IMR-90 (cell line): Measurements from ENCODE around the gene CDC42EP5. TPM values are rescaled to one million over a fixed set of nuclear protein-coding genes. Genes with fewer than 3 reads are reported as not detected.

Source experiments
- ATAC-seq: fragments of 200-7000 bp; cut with Tn5 transposase; 2 replicates; pipeline ENCODE4 v1.9.1; 2020; ENCODE audit warnings: low read depth, mild to moderate bottlenecking, moderate library complexity
- BruUV-seq: library from RNA; stranded (reverse); fragments of 400-500 nt; replicated peaks from 2 replicates; lab custom pipeline; 2021; lab: Mats Ljungman, UMichigan
- CTCF ChIA-PET: fragments of 300-600 bp; formaldehyde crosslinking; extraction: SDS; loops from one replicate; lab custom pipeline; 2021; ENCODE audit warnings: antibody characterized with exemption; lab: Yijun Ruan, JAX
- POLR2A ChIA-PET: fragments of 300-600 bp; sonication (Branson Sonifier 250); formaldehyde crosslinking; loops from one replicate; lab custom pipeline; 2022; ENCODE audit warnings: antibody characterized with exemption; ENCODE audit not compliant: unreplicated experiment; lab: Charles Lee
- DNase-seq: peaks from one replicate; pipeline ENCODE4 v3.0.0; 2013
- H2AFZ ChIP-seq: replicated peaks from 2 replicates; pipeline ENCODE3; 2013; ENCODE audit warnings: low read length, mild to moderate bottlenecking; ENCODE audit not compliant: poor library complexity
- H2AK5ac ChIP-seq: 2 replicates; pipeline ENCODE4 v1.6.1; 2013; ENCODE audit warnings: low read depth, low read length, inconsistent platforms
- H2AK9ac ChIP-seq: replicated peaks from 2 replicates; pipeline ENCODE3; 2013; ENCODE audit warnings: mild to moderate bottlenecking, low read depth, low read length, moderate library complexity; ENCODE audit not compliant: poor library complexity
- H2BK120ac ChIP-seq: 2 replicates; pipeline ENCODE4 v1.6.1; 2013; ENCODE audit warnings: low read depth, low read length, inconsistent platforms
- H2BK15ac ChIP-seq: 3 replicates; pipeline ENCODE4 v1.6.1; 2013; ENCODE audit warnings: low read depth, low read length, inconsistent platforms
- H2BK20ac ChIP-seq: 2 replicates; pipeline ENCODE4 v1.6.1; 2013; ENCODE audit warnings: low read depth, mild to moderate bottlenecking, inconsistent platforms, low read length, moderate library complexity
- H2BK5ac ChIP-seq: 2 replicates; pipeline ENCODE4 v1.6.1; 2013; ENCODE audit warnings: mild to moderate bottlenecking, low read depth, low read length, inconsistent platforms; ENCODE audit not compliant: poor library complexity, severe bottlenecking
- H3K14ac ChIP-seq: replicated peaks from 2 replicates; pipeline ENCODE4 v1.6.1; 2013; ENCODE audit warnings: low read depth, low read length, inconsistent platforms
- H3K18ac ChIP-seq: 2 replicates; pipeline ENCODE4 v1.6.1; 2013; ENCODE audit warnings: low read depth, low read length, control low read depth
- H3K23ac ChIP-seq: 2 replicates; pipeline ENCODE4 v1.6.1; 2013; ENCODE audit warnings: low read depth, low read length, inconsistent platforms
- H3K27ac ChIP-seq: 2 replicates; pipeline ENCODE4 v1.5.1; 2013; ENCODE audit warnings: mild to moderate bottlenecking, control low read depth, low read length; ENCODE audit not compliant: insufficient read depth
- H3K27me3 ChIP-seq: 2 replicates; pipeline ENCODE4 v1.6.1; 2013; ENCODE audit warnings: low read length; ENCODE audit not compliant: control insufficient read depth, insufficient read depth
- H3K36me3 ChIP-seq: 2 replicates; pipeline ENCODE4 v1.6.1; 2013; ENCODE audit warnings: low read length, mixed read lengths; ENCODE audit not compliant: control insufficient read depth, insufficient read depth
- H3K4ac ChIP-seq: 2 replicates; pipeline ENCODE4 v1.6.1; 2013; ENCODE audit warnings: low read depth, low read length, inconsistent platforms
- H3K4me1 ChIP-seq: 2 replicates; pipeline ENCODE4 v1.6.1; 2013; ENCODE audit warnings: low read length, mixed read lengths; ENCODE audit not compliant: control insufficient read depth, insufficient read depth
- H3K4me2 ChIP-seq: 2 replicates; pipeline ENCODE4 v1.6.1; 2013; ENCODE audit warnings: low read depth, mild to moderate bottlenecking, control low read depth, low read length, moderate library complexity
- H3K4me3 ChIP-seq: 2 replicates; pipeline ENCODE4 v1.5.1; 2013; ENCODE audit warnings: low read depth, mild to moderate bottlenecking, control low read depth, low read length, moderate library complexity; ENCODE audit not compliant: insufficient read depth
- H3K56ac ChIP-seq: 2 replicates; pipeline ENCODE4 v1.6.1; 2013; ENCODE audit warnings: low read length, inconsistent platforms; ENCODE audit not compliant: insufficient read depth; ENCODE audit errors: extremely low read depth
- H3K79me1 ChIP-seq, 2 experiments: 2 replicates each; pipeline ENCODE4 v1.6.1; 2013; ENCODE audit warnings: low read length in 2 of 2, inconsistent platforms in 1 of 2, low read depth in 1 of 2
- H3K9ac ChIP-seq: 2 replicates; pipeline ENCODE4 v1.6.1; 2013; ENCODE audit warnings: low read depth, low read length, control low read depth
- H3K9me1 ChIP-seq: 2 replicates; pipeline ENCODE4 v1.6.1; 2013; ENCODE audit warnings: low read length, inconsistent platforms; ENCODE audit not compliant: insufficient read depth
- H3K9me3 ChIP-seq: 2 replicates; pipeline ENCODE4 v1.6.1; 2013; ENCODE audit warnings: low read length; ENCODE audit not compliant: control insufficient read depth, insufficient read depth
- H4K20me1 ChIP-seq: 2 replicates; pipeline ENCODE4 v1.6.1; 2013; ENCODE audit warnings: low read length, inconsistent platforms; ENCODE audit not compliant: insufficient read depth
- H4K5ac ChIP-seq: 2 replicates; pipeline ENCODE4 v1.6.1; 2013; ENCODE audit warnings: mild to moderate bottlenecking, low read depth, low read length, control low read depth
- H4K8ac ChIP-seq, 2 experiments: 2 replicates each; pipeline ENCODE4 v1.6.1; 2013; ENCODE audit warnings: low read depth in 2 of 2, low read length in 2 of 2, control low read depth in 1 of 2, inconsistent platforms in 1 of 2
- H4K91ac ChIP-seq: 2 replicates; pipeline ENCODE4 v1.6.1; 2013; ENCODE audit warnings: low read depth, low read length, inconsistent platforms; ENCODE audit not compliant: insufficient read depth
- CEBPB ChIP-seq: IDR thresholded peaks from 2 replicates; pipeline ENCODE4 v1.6.1; 2012; ENCODE audit warnings: low read depth, low read length, improper control_type of control experiment
- FOS ChIP-seq: fragments of 150-350 bp; IDR thresholded peaks from 2 replicates; pipeline ENCODE4 v1.6.1; 2016; ENCODE audit warnings: low read depth, low read length
- MAFK ChIP-seq: IDR thresholded peaks from 2 replicates; pipeline ENCODE4 v1.6.1; 2012; ENCODE audit warnings: low read depth, low read length, improper control_type of control experiment
- MAZ ChIP-seq: IDR thresholded peaks from 2 replicates; pipeline ENCODE4 v1.6.1; 2012; ENCODE audit warnings: low read depth, mild to moderate bottlenecking, low read length, improper control_type of control experiment, moderate library complexity, borderline replicate concordance
- NFE2L2 ChIP-seq: fragments of 150-350 bp; IDR thresholded peaks from 2 replicates; pipeline ENCODE4 v1.6.1; 2016; ENCODE audit warnings: low read depth, mild to moderate bottlenecking, low read length
- RCOR1 ChIP-seq: IDR thresholded peaks from 2 replicates; pipeline ENCODE4 v1.6.1; 2012; ENCODE audit warnings: mild to moderate bottlenecking, low read length, improper control_type of control experiment; ENCODE audit not compliant: insufficient replicate concordance
- RFX5 ChIP-seq: IDR thresholded peaks from 2 replicates; pipeline ENCODE4 v1.8.0; 2012; ENCODE audit warnings: low read depth, mild to moderate bottlenecking, low read length, moderate library complexity
- WGBS, 2 experiments: methylation state at CpG; one replicate each; pipeline versions ENCODE4 v1.1.5 to v1.1.7; 2013; ENCODE audit warnings: missing lambda C conversion rate in 2 of 2; ENCODE audit not compliant: insufficient read length in 1 of 2; ENCODE audit errors: extremely low coverage in 2 of 2; 5-methylcytosine and 5-hydroxymethylcytosine counted together
- dilution Hi-C: fragments of 300-500 bp; cut with HindIII; formaldehyde crosslinking; loops from one replicate; pipeline ENCODE4 v1.14.3; 2018; ENCODE audit warnings: low sequenced_read_pairs; ENCODE audit not compliant: unreplicated experiment
- in situ Hi-C: fragments of 300-500 bp; cut with MboI; formaldehyde crosslinking; loops from 3 replicates; pipeline ENCODE4 v1.14.3; 2019; ENCODE audit warnings: low sequenced_read_pairs, inconsistent platforms, mixed read lengths
- intact Hi-C: fragments of 100-400 bp; cut with micrococcal nuclease; formaldehyde crosslinking; loops from 2 replicates; pipeline ENCODE4 v1.10.0; 2022
- polyA plus RNA-seq, 3 experiments: library from polyadenylated mRNA; depleted of rRNA; stranded (reverse); fragments of >200 nt; gene quantifications; 2 replicates each; pipeline ENCODE4 v1.2.3, GENCODE V29; 2012; ENCODE audit warnings: low replicate concordance in 1 of 3
- total RNA-seq: library from RNA; depleted of rRNA; stranded (reverse); fragments of >200 nt; gene quantifications from 2 replicates; pipeline ENCODE4 v1.2.3, GENCODE V29; 2012
- TF ChIP-seq, protein P1 (sequence below): fragments of 150-350 bp; IDR thresholded peaks from 2 replicates; pipeline ENCODE4 v1.6.1; 2017; ENCODE audit warnings: mild to moderate bottlenecking, antibody characterized with exemption, low read length, low read depth

CDC42EP5 gene
- total and polyA plus RNA-seq, 2 of the 4 experiments (the other 2 are of a cell fraction), result 7.2 to 25.3 TPM

DNA sequence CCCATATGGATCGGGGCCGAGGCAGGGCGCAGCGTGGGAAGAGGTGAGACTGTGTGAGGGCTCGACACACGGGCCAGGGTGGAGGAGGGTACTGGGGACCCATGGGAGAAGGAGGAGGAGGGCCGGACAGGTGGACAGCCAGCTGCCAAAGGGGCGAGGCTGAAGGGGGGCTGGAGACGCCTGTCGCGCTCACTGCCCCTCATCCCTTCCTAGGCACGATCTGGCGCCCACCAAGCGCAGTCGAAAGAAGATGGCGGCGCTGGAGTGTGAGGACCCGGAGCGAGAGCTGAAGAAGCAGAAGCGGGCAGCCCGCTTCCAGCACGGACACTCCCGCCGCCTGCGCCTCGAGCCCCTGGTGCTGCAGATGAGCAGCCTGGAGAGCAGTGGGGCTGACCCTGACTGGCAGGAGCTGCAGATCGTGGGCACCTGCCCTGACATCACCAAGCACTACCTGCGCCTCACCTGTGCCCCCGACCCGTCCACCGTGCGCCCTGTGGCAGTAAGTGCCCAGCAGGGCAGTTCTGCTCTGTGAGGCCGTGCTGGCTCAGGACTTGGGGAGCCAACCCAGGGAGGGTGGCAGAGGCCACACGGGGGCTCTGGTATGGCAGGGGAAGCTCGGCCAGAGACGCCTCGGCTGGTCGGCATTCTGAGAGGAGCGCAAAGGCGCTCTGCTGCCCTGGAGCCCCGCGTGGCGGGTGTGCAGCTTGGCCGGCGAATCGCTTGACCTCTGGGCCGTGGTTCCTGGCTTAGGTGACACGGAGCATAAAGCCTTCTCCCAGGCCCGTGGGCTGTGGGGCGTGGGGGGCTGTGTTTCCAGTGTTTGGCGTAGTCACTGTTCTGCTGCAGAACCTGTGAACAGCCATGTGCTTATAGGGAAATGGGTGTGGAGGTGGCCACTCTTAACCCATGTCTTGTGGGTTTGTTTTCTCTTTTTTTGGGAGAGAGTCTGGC lies 16.4 kb downstream of the CDC42EP5 start (continued):
- TF ChIP-seq FOS (no peak), CEBPB (no peak)

DNA sequence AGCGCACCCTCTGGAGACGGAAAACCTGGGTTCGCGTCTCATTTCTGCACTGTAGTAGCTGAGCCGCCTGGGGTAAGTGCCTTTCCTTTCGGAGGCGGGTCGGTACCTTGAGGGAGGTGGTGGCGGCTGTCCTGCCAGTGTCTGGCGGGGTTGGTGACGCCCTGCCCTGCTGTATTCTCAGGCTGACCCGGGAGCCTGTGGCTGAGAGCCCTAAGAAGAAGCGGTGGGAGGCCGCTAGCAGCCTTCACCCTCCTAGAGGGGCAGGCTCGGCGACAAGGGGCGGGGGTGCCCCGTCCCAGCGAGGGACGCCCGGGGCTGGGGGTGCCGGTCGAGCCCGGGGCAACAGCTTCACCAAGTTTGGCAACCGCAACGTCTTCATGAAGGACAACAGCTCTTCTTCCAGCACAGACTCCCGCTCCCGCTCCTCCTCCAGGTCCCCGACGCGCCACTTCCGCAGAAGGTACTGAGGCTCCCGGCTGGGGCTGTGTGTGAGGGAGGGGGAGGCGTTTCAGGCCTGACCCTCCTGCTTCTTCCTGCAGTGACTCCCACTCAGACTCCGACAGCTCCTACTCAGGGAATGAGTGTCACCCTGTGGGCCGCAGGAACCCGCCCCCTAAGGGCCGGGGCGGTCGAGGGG lies 17.2 kb downstream of the CDC42EP5 start:
- Histone ChIP-seq H3K18ac (no peak overlapping the region), H3K14ac (no peak overlapping the region), H2AFZ (no peak overlapping the region), H2BK20ac (no peak overlapping the region), H4K20me1 (peaks cover 81% of the 10 kb centered on the region), H3K4me1 (peaks cover 4% of the 10 kb centered on the region), H3K56ac (no peak overlapping the region), H3K27me3 (no peaks in the 10 kb centered on the region), H3K9me1 (peaks cover 11% of the 10 kb centered on the region; the same call in 1 of the 2 replicates), H2BK120ac (no peak overlapping the region), H2AK9ac (peak overlapping the region; percentile 65), H4K8ac (no peak overlapping the region), H3K9ac (no peak overlapping the region), H3K4me3 (no peak overlapping the region), H4K5ac (no peak overlapping the region), H3K9me3 (no peaks in the 10 kb centered on the region), H3K27ac (no peak overlapping the region), H2BK15ac (no peak overlapping the region), H3K4me2 (no peak overlapping the region), H4K91ac (no peak overlapping the region), H2BK5ac (no peak overlapping the region), H3K23ac (no peak overlapping the region), H2AK5ac (no peak overlapping the region), H3K36me3 (peaks cover 95% of the 10 kb centered on the region), H3K79me1 (peaks cover 22 to 71% of the 10 kb centered on the region in 2 experiments), H3K4ac (no peak overlapping the region)
- ChIA-PET POLR2A (no interaction called here), CTCF (no interaction called here)
- BruUV-seq, result no TSS peak
- TF ChIP-seq RFX5, result no peak
- TF ChIP-seq NFE2L2, result no peak
- TF ChIP-seq, protein P1, sequence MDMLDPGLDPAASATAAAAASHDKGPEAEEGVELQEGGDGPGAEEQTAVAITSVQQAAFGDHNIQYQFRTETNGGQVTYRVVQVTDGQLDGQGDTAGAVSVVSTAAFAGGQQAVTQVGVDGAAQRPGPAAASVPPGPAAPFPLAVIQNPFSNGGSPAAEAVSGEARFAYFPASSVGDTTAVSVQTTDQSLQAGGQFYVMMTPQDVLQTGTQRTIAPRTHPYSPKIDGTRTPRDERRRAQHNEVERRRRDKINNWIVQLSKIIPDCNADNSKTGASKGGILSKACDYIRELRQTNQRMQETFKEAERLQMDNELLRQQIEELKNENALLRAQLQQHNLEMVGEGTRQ, result no peak
- no peak for TF ChIP-seq MAFK
- no peak for TF ChIP-seq MAZ
- no peak for TF ChIP-seq RCOR1
- in situ Hi-C loops, result loop anchor here (10.0 to 25.0 kb wide), 6 partner anchors 251 to 1681 kb away; partner anchors contain the start of genes NAT14, NDUFA3, OSCAR and PRPF31
- intact Hi-C loops, result no loop called here
- DNase-seq, result no peak
- ATAC-seq, result no peak
- 96% methylated on average over 4 of the region's 40 CpGs; no CpG with 5 or more reads in 1 of the 2 experiments for WGBS, 2 experiments
- dilution Hi-C loops, result no loop called here
